ENCODE results near the gene GGACT.

- TF ChIP-seq, protein P1, sequence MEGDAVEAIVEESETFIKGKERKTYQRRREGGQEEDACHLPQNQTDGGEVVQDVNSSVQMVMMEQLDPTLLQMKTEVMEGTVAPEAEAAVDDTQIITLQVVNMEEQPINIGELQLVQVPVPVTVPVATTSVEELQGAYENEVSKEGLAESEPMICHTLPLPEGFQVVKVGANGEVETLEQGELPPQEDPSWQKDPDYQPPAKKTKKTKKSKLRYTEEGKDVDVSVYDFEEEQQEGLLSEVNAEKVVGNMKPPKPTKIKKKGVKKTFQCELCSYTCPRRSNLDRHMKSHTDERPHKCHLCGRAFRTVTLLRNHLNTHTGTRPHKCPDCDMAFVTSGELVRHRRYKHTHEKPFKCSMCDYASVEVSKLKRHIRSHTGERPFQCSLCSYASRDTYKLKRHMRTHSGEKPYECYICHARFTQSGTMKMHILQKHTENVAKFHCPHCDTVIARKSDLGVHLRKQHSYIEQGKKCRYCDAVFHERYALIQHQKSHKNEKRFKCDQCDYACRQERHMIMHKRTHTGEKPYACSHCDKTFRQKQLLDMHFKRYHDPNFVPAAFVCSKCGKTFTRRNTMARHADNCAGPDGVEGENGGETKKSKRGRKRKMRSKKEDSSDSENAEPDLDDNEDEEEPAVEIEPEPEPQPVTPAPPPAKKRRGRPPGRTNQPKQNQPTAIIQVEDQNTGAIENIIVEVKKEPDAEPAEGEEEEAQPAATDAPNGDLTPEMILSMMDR (IDR thresholded peaks at IDR 0.05), result no peak
- no peak for TF ChIP-seq POLR2A (IDR thresholded peaks at IDR 0.05)
- no peak for TF ChIP-seq EP300 (IDR thresholded peaks at IDR 0.05)
- no peak for TF ChIP-seq POLR2AphosphoS5 (IDR thresholded peaks at IDR 0.05)
These were observed 80.1 kb downstream of the GGACT start for GRCh38 chr13:100508455-100508854.
